ENCODE data around the gene OAF.

The OAF gene

DNA sequence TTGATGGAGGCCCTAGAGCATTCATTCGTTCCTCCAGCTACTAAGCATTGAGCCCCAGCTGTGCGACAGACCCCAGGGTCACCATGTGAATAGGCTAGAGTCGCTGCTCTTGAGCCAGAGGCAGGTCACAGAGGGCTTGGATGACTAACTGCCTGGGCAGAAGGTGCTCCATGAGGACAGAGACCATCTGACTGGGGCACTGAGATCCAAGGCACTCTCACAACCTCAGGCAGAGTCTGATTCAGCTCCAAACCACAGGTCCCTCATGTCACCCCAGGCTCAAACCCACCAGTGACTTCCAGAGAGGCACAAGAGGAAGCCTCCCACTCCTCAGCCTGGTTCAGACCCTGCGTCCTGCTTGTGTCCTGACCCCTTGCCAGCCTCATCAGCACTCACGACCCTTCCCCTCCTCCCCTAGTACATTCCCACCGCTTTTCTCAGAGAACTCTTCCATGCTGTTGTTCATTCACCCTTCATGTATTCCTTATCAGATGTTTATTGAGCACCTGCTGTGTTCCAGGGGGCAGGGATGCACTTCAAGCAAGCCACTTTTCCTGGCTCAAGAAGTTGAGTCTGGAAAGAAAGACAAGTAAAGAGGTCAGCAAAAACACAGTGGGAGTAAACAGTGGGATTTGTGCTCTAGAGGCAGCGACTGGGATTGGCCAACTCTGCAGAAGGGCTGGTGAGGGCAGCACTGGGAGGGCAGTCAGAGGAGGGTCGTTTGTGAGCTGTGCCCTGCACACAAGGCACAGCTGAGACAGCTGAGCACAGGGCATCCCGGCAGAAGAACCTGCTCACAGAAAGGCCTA, 9.3 kb downstream of the OAF start:
- Histone ChIP-seq H3K36me3 (no peaks in the 10 kb centered on the region), H3K4me3 (ENCODE audit: low read depth, low read length) (no peak overlapping the region), H3K9me3 (no peaks in the 10 kb centered on the region), H3K27me3 (no peaks in the 10 kb centered on the region), H3K4me1 (peaks cover 23% of the 10 kb centered on the region)
- DNase-seq, result no peak
- TF ChIP-seq, protein P1, sequence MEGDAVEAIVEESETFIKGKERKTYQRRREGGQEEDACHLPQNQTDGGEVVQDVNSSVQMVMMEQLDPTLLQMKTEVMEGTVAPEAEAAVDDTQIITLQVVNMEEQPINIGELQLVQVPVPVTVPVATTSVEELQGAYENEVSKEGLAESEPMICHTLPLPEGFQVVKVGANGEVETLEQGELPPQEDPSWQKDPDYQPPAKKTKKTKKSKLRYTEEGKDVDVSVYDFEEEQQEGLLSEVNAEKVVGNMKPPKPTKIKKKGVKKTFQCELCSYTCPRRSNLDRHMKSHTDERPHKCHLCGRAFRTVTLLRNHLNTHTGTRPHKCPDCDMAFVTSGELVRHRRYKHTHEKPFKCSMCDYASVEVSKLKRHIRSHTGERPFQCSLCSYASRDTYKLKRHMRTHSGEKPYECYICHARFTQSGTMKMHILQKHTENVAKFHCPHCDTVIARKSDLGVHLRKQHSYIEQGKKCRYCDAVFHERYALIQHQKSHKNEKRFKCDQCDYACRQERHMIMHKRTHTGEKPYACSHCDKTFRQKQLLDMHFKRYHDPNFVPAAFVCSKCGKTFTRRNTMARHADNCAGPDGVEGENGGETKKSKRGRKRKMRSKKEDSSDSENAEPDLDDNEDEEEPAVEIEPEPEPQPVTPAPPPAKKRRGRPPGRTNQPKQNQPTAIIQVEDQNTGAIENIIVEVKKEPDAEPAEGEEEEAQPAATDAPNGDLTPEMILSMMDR (IDR thresholded peaks at IDR 0.05; ENCODE audit: low read depth, low read length), result no peak

GRCh38 chr11:120220747-120221037, 9.9 kb downstream of the OAF start:
- Histone ChIP-seq H3K36me3 (no peaks in the 10 kb centered on the region), H3K4me1 (peaks cover 23% of the 10 kb centered on the region), H3K9me3 (no peaks in the 10 kb centered on the region), H3K4me3 (ENCODE audit: low read depth, low read length) (no peak overlapping the region), H3K27me3 (no peaks in the 10 kb centered on the region)
- TF ChIP-seq, protein P1 (IDR thresholded peaks at IDR 0.05; ENCODE audit: low read depth, low read length), result no peak
- no peak for DNase-seq

DNA sequence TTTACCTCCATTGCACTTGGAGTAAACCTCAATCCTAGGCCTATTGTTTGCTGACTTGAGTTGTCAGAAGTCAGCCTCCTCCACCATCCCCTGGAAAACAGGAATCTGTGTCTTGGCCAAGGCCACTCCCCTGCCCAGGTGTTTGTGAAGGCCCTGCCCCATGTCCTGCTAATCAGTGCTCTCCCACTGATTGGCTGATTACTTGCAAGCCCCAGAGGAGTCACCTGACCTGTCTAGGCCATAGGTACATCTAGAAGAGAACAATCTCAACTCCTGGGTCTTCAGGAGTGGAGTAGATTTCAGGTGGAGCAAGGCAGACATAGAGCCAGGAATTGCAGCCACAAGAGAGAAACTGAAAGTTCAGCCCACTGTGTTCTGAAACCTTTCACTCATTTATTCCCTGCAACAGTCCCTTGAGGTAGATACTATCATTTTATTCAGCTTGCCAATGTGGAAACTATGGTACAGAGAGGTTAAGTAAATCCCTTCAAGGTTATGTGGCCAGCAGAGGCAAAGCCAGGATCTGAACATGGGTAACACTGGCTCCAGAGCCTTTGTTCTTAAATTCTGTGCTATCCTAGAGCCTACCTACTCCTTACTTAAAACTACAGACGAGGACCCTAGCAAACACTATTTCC, 10.4 kb downstream of the OAF start:
- H3K4me1 ChIP-seq, result peaks cover 20% of the 10 kb centered on the region
- DNase-seq, result no peak
- no peaks in the 10 kb centered on the region for H3K27me3 ChIP-seq
- H3K9me3 ChIP-seq, result no peaks in the 10 kb centered on the region
- no peaks in the 10 kb centered on the region for H3K36me3 ChIP-seq
- no peak overlapping the region for H3K4me3 ChIP-seq (ENCODE audit: low read depth, low read length)
- TF ChIP-seq, protein P1 (IDR thresholded peaks at IDR 0.05; ENCODE audit: low read depth, low read length), result no peak

GRCh38 chr11:120222916-120223315, 12.1 kb downstream of the OAF start:
- Histone ChIP-seq H3K4me1 (peaks cover 7% of the 10 kb centered on the region), H3K9me3 (no peaks in the 10 kb centered on the region), H3K36me3 (no peaks in the 10 kb centered on the region), H3K27me3 (no peaks in the 10 kb centered on the region), H3K4me3 (ENCODE audit: low read depth, low read length) (no peak overlapping the region)
- TF ChIP-seq, protein P1 (IDR thresholded peaks at IDR 0.05; ENCODE audit: low read depth, low read length), result no peak
- DNase-seq, result no peak

GRCh38 chr11:120223793-120224192, 13.0 kb downstream of the OAF start:
- TF ChIP-seq, protein P1 (IDR thresholded peaks at IDR 0.05; ENCODE audit: low read depth, low read length), result no peak
- no peaks in the 10 kb centered on the region; the same call in 1 of the 2 replicates for H3K4me1 ChIP-seq
- no peaks in the 10 kb centered on the region for H3K27me3 ChIP-seq
- no peaks in the 10 kb centered on the region for H3K36me3 ChIP-seq
- no peaks in the 10 kb centered on the region for H3K9me3 ChIP-seq
- DNase-seq, result no peak
- no peak overlapping the region for H3K4me3 ChIP-seq (ENCODE audit: low read depth, low read length)

DNA sequence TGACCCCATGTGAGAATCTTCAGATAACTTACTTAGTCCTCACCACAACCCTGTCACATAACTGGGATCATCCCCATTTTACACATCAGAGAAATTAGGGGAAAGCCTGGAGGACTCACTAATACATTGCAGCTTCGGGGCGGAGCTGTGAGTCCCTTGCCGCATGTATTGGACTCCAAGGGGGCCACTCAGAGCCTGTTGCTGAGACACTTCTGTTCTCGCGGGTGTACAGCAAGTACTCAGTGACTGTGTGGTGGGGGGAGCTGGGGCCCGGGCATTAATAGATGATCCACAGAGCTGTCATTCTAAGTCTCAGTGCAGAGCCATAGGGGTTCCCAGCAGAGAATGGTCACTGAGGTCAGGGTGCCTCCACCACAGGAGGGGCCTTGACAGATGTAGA, 13.5 kb downstream of the OAF start:
- no peaks in the 10 kb centered on the region for H3K36me3 ChIP-seq
- no peak overlapping the region for H3K4me3 ChIP-seq (ENCODE audit: low read depth, low read length)
- H3K4me1 ChIP-seq, result no peaks in the 10 kb centered on the region
- DNase-seq, result no peak
- no peaks in the 10 kb centered on the region for H3K27me3 ChIP-seq
- TF ChIP-seq, protein P1 (IDR thresholded peaks at IDR 0.05; ENCODE audit: low read depth, low read length), result no peak
- no peaks in the 10 kb centered on the region for H3K9me3 ChIP-seq

All from BE2C (cell line).